ENCODE results near the gene PHF12. TPM values are rescaled to one million over a fixed set of nuclear protein-coding genes. Genes with fewer than 3 reads are reported as not detected.
A peak's percentile ranks its signal among the peaks of the same experiment; 100 is the strongest.

The PHF12 gene
- total and polyA plus RNA-seq, 2 of the 13 experiments (the other 11 are each of a cell fraction or from before 2014, with no cell fraction given): 9.8 to 17.1 TPM

DNA sequence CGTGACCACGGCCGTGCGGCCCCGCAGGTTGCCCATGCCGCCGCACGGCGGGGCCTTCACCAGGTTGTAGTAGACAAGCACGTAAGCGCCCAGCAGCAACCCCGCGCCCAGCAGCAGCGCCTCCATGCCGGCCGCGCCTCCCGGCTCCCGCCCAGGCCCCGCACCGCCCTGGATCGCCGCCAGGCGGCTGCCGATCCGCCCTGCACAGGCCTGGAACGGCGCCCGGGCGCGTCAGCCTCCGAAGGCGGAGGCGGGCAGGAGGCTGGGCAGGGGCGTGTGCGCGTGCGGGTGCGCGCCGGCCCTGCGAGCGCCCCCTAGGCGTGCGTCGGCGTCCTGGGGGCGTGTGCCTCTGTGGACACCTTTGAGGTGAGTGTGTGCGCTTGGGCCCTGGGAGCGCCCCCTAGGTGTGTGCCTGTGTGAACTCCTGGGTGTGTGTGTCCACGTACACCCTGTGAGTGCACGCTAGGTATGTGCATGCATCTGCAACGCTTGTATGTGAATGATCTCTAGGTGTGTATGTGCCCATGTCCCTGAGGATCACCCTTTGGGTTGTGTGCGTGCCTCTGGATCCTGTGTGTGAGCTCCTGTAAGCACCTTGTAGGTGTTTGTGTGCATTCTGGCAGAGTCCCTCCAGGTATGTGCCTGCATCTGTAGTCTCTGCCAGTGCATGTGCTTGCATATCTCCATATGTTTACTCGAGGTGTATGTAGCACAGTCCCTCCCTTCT lies 48.3 kb downstream of the PHF12 start, which contains the start of gene DHRS13 (continued):
- TF ChIP-seq, protein P1, sequence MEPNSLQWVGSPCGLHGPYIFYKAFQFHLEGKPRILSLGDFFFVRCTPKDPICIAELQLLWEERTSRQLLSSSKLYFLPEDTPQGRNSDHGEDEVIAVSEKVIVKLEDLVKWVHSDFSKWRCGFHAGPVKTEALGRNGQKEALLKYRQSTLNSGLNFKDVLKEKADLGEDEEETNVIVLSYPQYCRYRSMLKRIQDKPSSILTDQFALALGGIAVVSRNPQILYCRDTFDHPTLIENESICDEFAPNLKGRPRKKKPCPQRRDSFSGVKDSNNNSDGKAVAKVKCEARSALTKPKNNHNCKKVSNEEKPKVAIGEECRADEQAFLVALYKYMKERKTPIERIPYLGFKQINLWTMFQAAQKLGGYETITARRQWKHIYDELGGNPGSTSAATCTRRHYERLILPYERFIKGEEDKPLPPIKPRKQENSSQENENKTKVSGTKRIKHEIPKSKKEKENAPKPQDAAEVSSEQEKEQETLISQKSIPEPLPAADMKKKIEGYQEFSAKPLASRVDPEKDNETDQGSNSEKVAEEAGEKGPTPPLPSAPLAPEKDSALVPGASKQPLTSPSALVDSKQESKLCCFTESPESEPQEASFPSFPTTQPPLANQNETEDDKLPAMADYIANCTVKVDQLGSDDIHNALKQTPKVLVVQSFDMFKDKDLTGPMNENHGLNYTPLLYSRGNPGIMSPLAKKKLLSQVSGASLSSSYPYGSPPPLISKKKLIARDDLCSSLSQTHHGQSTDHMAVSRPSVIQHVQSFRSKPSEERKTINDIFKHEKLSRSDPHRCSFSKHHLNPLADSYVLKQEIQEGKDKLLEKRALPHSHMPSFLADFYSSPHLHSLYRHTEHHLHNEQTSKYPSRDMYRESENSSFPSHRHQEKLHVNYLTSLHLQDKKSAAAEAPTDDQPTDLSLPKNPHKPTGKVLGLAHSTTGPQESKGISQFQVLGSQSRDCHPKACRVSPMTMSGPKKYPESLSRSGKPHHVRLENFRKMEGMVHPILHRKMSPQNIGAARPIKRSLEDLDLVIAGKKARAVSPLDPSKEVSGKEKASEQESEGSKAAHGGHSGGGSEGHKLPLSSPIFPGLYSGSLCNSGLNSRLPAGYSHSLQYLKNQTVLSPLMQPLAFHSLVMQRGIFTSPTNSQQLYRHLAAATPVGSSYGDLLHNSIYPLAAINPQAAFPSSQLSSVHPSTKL (CRISPR knock-in tag; IDR thresholded peaks at IDR 0.05): peak; percentile 68
- TF ChIP-seq ZNF550 (CRISPR knock-in tag; IDR thresholded peaks at IDR 0.05; ENCODE audit: borderline replicate concordance): no peak
- TF ChIP-seq, protein P2, sequence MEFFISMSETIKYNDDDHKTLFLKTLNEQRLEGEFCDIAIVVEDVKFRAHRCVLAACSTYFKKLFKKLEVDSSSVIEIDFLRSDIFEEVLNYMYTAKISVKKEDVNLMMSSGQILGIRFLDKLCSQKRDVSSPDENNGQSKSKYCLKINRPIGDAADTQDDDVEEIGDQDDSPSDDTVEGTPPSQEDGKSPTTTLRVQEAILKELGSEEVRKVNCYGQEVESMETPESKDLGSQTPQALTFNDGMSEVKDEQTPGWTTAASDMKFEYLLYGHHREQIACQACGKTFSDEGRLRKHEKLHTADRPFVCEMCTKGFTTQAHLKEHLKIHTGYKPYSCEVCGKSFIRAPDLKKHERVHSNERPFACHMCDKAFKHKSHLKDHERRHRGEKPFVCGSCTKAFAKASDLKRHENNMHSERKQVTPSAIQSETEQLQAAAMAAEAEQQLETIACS (CRISPR knock-in tag; IDR thresholded peaks at IDR 0.05): peak; percentile 98
- no peak for TF ChIP-seq RFX3 (CRISPR knock-in tag; IDR thresholded peaks at IDR 0.05)
- peak; percentile 33; the same call in 1 of the 2 replicates for TF ChIP-seq ZNF441 (CRISPR knock-in tag; IDR thresholded peaks at IDR 0.05; ENCODE audit: borderline replicate concordance)
- no peak for TF ChIP-seq REXO4 (CRISPR knock-in tag; IDR thresholded peaks at IDR 0.05; ENCODE audit: borderline replicate concordance)
- TF ChIP-seq, protein P3, sequence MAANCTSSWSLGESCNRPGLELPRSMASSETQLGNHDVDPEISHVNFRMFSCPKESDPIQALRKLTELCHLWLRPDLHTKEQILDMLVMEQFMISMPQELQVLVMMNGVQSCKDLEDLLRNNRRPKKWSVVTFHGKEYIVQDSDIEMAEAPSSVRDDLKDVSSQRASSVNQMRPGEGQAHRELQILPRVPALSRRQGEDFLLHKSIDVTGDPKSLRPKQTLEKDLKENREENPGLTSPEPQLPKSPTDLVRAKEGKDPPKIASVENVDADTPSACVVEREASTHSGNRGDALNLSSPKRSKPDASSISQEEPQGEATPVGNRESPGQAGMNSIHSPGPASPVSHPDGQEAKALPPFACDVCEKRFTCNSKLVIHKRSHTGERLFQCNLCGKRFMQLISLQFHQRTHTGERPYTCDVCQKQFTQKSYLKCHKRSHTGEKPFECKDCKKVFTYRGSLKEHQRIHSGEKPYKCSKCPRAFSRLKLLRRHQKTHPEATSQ (CRISPR knock-in tag; IDR thresholded peaks at IDR 0.05; ENCODE audit: borderline replicate concordance): 0 out of 2 replicates have a peak, but pooled peaks have one; percentile 39
- TF ChIP-seq, protein P4, sequence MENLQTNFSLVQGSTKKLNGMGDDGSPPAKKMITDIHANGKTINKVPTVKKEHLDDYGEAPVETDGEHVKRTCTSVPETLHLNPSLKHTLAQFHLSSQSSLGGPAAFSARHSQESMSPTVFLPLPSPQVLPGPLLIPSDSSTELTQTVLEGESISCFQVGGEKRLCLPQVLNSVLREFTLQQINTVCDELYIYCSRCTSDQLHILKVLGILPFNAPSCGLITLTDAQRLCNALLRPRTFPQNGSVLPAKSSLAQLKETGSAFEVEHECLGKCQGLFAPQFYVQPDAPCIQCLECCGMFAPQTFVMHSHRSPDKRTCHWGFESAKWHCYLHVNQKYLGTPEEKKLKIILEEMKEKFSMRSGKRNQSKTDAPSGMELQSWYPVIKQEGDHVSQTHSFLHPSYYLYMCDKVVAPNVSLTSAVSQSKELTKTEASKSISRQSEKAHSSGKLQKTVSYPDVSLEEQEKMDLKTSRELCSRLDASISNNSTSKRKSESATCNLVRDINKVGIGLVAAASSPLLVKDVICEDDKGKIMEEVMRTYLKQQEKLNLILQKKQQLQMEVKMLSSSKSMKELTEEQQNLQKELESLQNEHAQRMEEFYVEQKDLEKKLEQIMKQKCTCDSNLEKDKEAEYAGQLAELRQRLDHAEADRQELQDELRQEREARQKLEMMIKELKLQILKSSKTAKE (CRISPR knock-in tag; IDR thresholded peaks at IDR 0.05; ENCODE audit: borderline replicate concordance): 0 out of 2 replicates have a peak, but pooled peaks have one; percentile 24
- TF ChIP-seq, protein P5, sequence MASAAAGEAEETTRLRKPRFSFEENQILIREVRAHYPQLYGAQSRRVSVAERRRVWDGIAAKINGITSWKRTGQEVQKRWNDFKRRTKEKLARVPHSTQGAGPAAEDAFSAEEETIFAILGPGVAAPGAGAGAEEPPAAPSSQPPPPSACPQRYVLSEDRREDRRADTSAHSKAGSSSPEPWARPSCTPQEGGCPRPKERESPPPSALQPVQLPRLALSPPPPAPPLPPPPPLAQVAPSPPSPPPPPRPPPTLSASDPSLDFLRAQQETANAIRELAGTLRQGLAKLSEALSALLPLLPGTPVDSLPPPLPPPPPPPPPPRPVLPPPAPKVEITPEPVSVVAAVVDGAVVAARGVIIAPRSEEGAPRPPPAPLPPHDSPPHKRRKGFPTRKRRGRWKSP (CRISPR knock-in tag; IDR thresholded peaks at IDR 0.05): peak; percentile 61
- TF ChIP-seq TBP (CRISPR knock-in tag; IDR thresholded peaks at IDR 0.05): no peak
- TF ChIP-seq, protein P6, sequence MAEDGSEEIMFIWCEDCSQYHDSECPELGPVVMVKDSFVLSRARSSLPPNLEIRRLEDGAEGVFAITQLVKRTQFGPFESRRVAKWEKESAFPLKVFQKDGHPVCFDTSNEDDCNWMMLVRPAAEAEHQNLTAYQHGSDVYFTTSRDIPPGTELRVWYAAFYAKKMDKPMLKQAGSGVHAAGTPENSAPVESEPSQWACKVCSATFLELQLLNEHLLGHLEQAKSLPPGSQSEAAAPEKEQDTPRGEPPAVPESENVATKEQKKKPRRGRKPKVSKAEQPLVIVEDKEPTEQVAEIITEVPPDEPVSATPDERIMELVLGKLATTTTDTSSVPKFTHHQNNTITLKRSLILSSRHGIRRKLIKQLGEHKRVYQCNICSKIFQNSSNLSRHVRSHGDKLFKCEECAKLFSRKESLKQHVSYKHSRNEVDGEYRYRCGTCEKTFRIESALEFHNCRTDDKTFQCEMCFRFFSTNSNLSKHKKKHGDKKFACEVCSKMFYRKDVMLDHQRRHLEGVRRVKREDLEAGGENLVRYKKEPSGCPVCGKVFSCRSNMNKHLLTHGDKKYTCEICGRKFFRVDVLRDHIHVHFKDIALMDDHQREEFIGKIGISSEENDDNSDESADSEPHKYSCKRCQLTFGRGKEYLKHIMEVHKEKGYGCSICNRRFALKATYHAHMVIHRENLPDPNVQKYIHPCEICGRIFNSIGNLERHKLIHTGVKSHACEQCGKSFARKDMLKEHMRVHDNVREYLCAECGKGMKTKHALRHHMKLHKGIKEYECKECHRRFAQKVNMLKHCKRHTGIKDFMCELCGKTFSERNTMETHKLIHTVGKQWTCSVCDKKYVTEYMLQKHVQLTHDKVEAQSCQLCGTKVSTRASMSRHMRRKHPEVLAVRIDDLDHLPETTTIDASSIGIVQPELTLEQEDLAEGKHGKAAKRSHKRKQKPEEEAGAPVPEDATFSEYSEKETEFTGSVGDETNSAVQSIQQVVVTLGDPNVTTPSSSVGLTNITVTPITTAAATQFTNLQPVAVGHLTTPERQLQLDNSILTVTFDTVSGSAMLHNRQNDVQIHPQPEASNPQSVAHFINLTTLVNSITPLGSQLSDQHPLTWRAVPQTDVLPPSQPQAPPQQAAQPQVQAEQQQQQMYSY (CRISPR knock-in tag; IDR thresholded peaks at IDR 0.05): no peak
- no peak; the same call in 1 of the 2 replicates for TF ChIP-seq HMG20A (CRISPR knock-in tag; IDR thresholded peaks at IDR 0.05; ENCODE audit: borderline replicate concordance)
- no peak for TF ChIP-seq GTF2F1 (IDR thresholded peaks at IDR 0.05; ENCODE audit: low read length)
